Measurements from ENCODE around the gene SLC48A1. TPM values are rescaled to one million over a fixed set of nuclear protein-coding genes. Genes with fewer than 3 reads are reported as not detected.

Gene SLC48A1
- total RNA-seq, 3 donors from 2014 or later (not counting 1 experiment from before 2014, with no cell fraction given), result 2.0 to 4.4 (median 3.4) TPM

GRCh38 chr12:47732504-47732903 lies 40.5 kb upstream of the SLC48A1 start:
- DNase-seq (no peak), ATAC-seq (no peak)
- 71% methylated on average over 2 of the region's 2 CpGs for WGBS (ENCODE audit: insufficient coverage)
- Mint-ChIP-seq H3K4me3 (no peak overlapping the region), H3K9me3 (no peaks in the 10 kb centered on the region), H3K27ac (no peak overlapping the region), H3K27me3 (ENCODE audit: low read depth in 2 of 2) (no peaks in the 10 kb centered on the region), H3K4me1 (peaks cover 0 to 4% of the 10 kb centered on the region in 2 donors), H3K36me3 (no peaks in the 10 kb centered on the region)
- Histone ChIP-seq H3K4me1 (ENCODE audit: control insufficient read depth, insufficient read depth, low read length) (no peaks in the 10 kb centered on the region), H3K4me3 (ENCODE audit: low read length) (no peak overlapping the region), H3K27me3 (ENCODE audit: control insufficient read depth, insufficient read depth, low read length) (no peaks in the 10 kb centered on the region), H3K9me3 (ENCODE audit: control insufficient read depth, insufficient read depth, low read length) (no peaks in the 10 kb centered on the region), H3K36me3 (ENCODE audit: control insufficient read depth, insufficient read depth, low read length) (no peaks in the 10 kb centered on the region), H3K27ac (ENCODE audit: low read length) (no peak overlapping the region)
- TF ChIP-seq CTCF (IDR thresholded peaks at IDR 0.05), result no peak
- intact Hi-C loops (cut with micrococcal nuclease), result no loop called here

DNA sequence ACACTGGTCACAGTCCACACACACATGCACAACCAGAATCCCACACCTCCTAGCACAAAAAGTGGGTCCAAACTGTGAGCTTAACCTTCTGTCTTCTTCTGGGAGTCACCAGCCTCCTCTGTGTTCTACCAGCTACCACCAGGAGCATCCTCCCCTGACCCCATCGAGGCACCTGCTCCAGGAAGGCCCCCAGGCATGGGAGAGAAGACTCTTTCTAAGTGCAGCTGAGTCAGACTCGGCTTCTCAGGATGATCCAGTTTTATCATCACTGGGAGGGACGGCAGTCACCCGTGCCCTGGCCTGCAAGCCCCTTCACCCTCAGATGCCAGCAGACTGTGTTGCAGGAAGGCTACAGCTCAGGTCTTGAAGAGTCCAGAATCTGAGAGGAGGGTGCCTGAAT lies 39.9 kb upstream of the SLC48A1 start:
- Histone ChIP-seq H3K36me3 (ENCODE audit: control insufficient read depth, insufficient read depth, low read length) (no peaks in the 10 kb centered on the region), H3K4me1 (ENCODE audit: control insufficient read depth, insufficient read depth, low read length) (no peaks in the 10 kb centered on the region), H3K27ac (ENCODE audit: low read length) (no peak overlapping the region), H3K27me3 (ENCODE audit: control insufficient read depth, insufficient read depth, low read length) (no peaks in the 10 kb centered on the region), H3K9me3 (ENCODE audit: control insufficient read depth, insufficient read depth, low read length) (no peaks in the 10 kb centered on the region), H3K4me3 (ENCODE audit: low read length) (no peak overlapping the region)
- Mint-ChIP-seq H3K27ac (no peak overlapping the region), H3K4me3 (no peak overlapping the region), H3K27me3 (ENCODE audit: low read depth in 2 of 2) (no peaks in the 10 kb centered on the region), H3K36me3 (no peaks in the 10 kb centered on the region), H3K4me1 (peaks cover 0 to 4% of the 10 kb centered on the region in 2 donors), H3K9me3 (no peaks in the 10 kb centered on the region)
- WGBS (ENCODE audit: insufficient coverage), result 88% methylated on average over 4 of the region's 4 CpGs
- DNase-seq (no peak), ATAC-seq (no peak)
- intact Hi-C loops (cut with micrococcal nuclease), result no loop called here
- no peak for TF ChIP-seq CTCF (IDR thresholded peaks at IDR 0.05)

DNA sequence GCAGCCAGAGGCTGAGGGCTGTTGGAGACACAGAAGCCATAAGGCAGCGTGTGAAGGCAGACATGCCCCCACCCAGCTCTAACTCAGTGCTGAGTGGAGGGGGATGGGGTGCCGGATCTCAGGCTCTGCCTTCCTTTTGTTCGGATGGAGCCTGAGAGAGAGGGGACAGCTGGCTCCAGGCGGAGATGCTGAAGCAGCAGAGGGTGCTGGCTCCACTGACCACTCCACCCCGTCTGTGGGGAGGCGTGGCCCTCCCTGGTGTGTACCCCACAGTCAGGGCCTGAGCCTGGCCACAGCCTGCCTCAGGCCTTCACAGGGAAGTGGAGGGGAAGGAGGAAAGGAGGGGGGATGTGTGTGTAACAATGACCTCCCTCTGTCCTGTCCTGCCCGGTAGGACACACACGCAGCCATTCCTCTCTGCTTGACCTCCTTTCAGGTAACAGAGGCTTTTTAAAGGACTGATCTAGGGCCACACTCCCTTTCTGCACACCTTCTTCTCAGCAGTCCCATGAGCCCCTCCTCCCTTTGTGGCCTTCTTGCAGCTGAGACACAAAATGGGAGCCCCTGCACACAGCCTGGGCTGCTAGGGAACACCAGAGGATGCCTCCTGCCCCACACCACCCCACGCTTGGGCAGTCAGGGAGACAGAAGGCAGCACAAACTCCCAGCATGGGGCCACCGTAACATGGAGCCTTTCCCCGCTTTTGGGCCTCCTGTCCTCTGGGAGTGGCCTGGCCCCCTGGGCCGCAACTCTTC lies 38.1 kb upstream of the SLC48A1 start:
- no peak overlapping the region for H3K4me3 ChIP-seq (ENCODE audit: low read length)
- no peak for TF ChIP-seq CTCF (IDR thresholded peaks at IDR 0.05)
- no peak overlapping the region for H3K27ac ChIP-seq (ENCODE audit: low read length)
- intact Hi-C loops (cut with micrococcal nuclease), result no loop called here
- Mint-ChIP-seq H3K4me1 (peaks cover 6 to 10% of the 10 kb centered on the region in 2 donors), H3K27ac (peak overlapping the region in 1 of 2 donors; percentile 48), H3K4me3 (no peak overlapping the region), H3K27me3 (ENCODE audit: low read depth in 2 of 2) (peaks cover 0 to 4% of the 10 kb centered on the region in 2 donors), H3K9me3 (no peaks in the 10 kb centered on the region), H3K36me3 (no peaks in the 10 kb centered on the region)
- H3K27me3 ChIP-seq (ENCODE audit: control insufficient read depth, insufficient read depth, low read length), result no peaks in the 10 kb centered on the region
- no peaks in the 10 kb centered on the region for H3K36me3 ChIP-seq (ENCODE audit: control insufficient read depth, insufficient read depth, low read length)
- ATAC-seq (no peak), DNase-seq (no peak)
- no peaks in the 10 kb centered on the region for H3K9me3 ChIP-seq (ENCODE audit: control insufficient read depth, insufficient read depth, low read length)
- WGBS (ENCODE audit: insufficient coverage), result 94% methylated on average over 12 of the region's 12 CpGs
- H3K4me1 ChIP-seq (ENCODE audit: control insufficient read depth, insufficient read depth, low read length), result peaks cover 5% of the 10 kb centered on the region

DNA sequence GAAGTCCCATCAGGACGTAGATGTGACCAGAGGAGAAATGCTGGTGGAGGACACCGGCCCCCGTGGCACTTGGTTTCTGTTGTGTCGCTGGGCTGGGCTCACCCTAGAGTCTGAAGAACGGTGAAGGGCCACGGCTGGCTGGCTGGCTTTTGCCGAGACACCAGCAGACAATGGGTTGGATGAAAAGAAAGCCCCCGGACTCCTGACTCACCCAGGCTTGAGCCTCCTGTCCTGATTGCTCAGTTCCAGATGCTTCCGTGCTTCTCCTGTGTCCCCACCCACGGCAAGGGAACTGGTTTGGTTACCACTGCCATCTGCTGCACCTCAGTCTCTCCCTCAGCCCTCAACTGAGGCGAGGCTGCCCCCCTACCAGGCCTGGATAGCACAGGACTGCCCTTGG lies 37.4 kb upstream of the SLC48A1 start:
- Histone ChIP-seq H3K27me3 (ENCODE audit: control insufficient read depth, insufficient read depth, low read length) (peaks cover under 1% of the 10 kb centered on the region), H3K9me3 (ENCODE audit: control insufficient read depth, insufficient read depth, low read length) (no peaks in the 10 kb centered on the region), H3K4me3 (ENCODE audit: low read length) (no peak overlapping the region), H3K4me1 (ENCODE audit: control insufficient read depth, insufficient read depth, low read length) (peaks cover 13% of the 10 kb centered on the region), H3K27ac (ENCODE audit: low read length) (no peak overlapping the region), H3K36me3 (ENCODE audit: control insufficient read depth, insufficient read depth, low read length) (no peaks in the 10 kb centered on the region)
- DNase-seq (no peak), ATAC-seq (no peak)
- 91% methylated on average over 11 of the region's 11 CpGs for WGBS (ENCODE audit: insufficient coverage)
- TF ChIP-seq CTCF (IDR thresholded peaks at IDR 0.05), result no peak
- H3K27me3 Mint-ChIP-seq (ENCODE audit: low read depth in 2 of 2), result peaks cover 0 to 4% of the 10 kb centered on the region in 2 donors
- intact Hi-C loops (cut with micrococcal nuclease), result no loop called here
- no peaks in the 10 kb centered on the region for H3K9me3 Mint-ChIP-seq
- H3K4me3 Mint-ChIP-seq, result no peak overlapping the region
- peaks cover 6 to 17% of the 10 kb centered on the region in 2 donors for H3K4me1 Mint-ChIP-seq
- H3K27ac Mint-ChIP-seq, result no peak overlapping the region
- H3K36me3 Mint-ChIP-seq, result no peaks in the 10 kb centered on the region
